Measurements from ENCODE around the gene C6orf47. TPM values are rescaled to one million over a fixed set of nuclear protein-coding genes. Genes with fewer than 3 reads are reported as not detected.
A peak's percentile ranks its signal among the peaks of the same experiment; 100 is the strongest.

C6orf47 gene
- total and polyA plus RNA-seq, 7 donors = 13.5 to 36.0 (median 19.4) TPM

GRCh38 chr6:31664790-31665500 is 4.4 kb upstream of the C6orf47 start, which contains the start of gene GPANK1:
Gene GPANK1 (minus strand): TSS chr6:31664997. CDS start chr6:31664478, 519 bp downstream.
- H3K27ac ChIP-seq = peak within 1 kb of the TSS; percentile 97
- peak; percentile 69 to 80 (median 74) for ATAC-seq
- TF ChIP-seq, protein P1, sequence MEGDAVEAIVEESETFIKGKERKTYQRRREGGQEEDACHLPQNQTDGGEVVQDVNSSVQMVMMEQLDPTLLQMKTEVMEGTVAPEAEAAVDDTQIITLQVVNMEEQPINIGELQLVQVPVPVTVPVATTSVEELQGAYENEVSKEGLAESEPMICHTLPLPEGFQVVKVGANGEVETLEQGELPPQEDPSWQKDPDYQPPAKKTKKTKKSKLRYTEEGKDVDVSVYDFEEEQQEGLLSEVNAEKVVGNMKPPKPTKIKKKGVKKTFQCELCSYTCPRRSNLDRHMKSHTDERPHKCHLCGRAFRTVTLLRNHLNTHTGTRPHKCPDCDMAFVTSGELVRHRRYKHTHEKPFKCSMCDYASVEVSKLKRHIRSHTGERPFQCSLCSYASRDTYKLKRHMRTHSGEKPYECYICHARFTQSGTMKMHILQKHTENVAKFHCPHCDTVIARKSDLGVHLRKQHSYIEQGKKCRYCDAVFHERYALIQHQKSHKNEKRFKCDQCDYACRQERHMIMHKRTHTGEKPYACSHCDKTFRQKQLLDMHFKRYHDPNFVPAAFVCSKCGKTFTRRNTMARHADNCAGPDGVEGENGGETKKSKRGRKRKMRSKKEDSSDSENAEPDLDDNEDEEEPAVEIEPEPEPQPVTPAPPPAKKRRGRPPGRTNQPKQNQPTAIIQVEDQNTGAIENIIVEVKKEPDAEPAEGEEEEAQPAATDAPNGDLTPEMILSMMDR (IDR thresholded peaks at IDR 0.05) = no peak
- peaks cover 16 to 59% of the 10 kb centered on the region in 2 donors for H3K36me3 ChIP-seq (ENCODE audit: insufficient read depth in 1 of 2, low read depth in 1 of 2)
- WGBS, 3 donors = 0 to 1% (median 0%) methylated on average over 39 of the region's 39 CpGs
- no peaks in the 10 kb centered on the region for H3K9me3 ChIP-seq
- intact Hi-C loops (cut with DNase I) = loop anchor here (5.0 kb wide), 3 partner anchors 72 to 287 kb away; partner anchors contain the start of genes ATP6V1G2 (in 1 of the 2), CLIC1 (in 1 of the 2) and NFKBIL1 (in 1 of the 2)
- peak within 1 kb of the TSS; percentile 91 for H3K4me3 ChIP-seq
- H3K4me1 ChIP-seq = peaks cover 42% of the 10 kb centered on the region
- peak; percentile 89 to 95 for DNase-seq
- H3K27me3 ChIP-seq (ENCODE audit: insufficient read depth in 3 of 3, low read length in 2 of 3) = no peaks in the 10 kb centered on the region

- TF ChIP-seq, protein P1 (IDR thresholded peaks at IDR 0.05) = no peak
- Histone ChIP-seq H3K27ac (peak overlapping the region; percentile 97), H3K4me1 (peaks cover 50% of the 10 kb centered on the region), H3K9me3 (no peaks in the 10 kb centered on the region), H3K27me3 (ENCODE audit: insufficient read depth in 3 of 3, low read length in 2 of 3) (no peaks in the 10 kb centered on the region), H3K4me3 (peak overlapping the region; percentile 91), H3K36me3 (ENCODE audit: insufficient read depth in 1 of 2, low read depth in 1 of 2) (peaks cover 12 to 51% of the 10 kb centered on the region in 2 donors)
- DNase-seq (peak; percentile 46 to 72), ATAC-seq (peak in 3 of 4 donors; percentile 12 to 37 (median 19))
- intact Hi-C loops (cut with DNase I) = loop anchor here in 1 of 2 donors (5.0 kb wide), 1 partner anchor 117 kb away; the partner anchor contains the start of genes ATP6V1G2 and NFKBIL1
- WGBS, 3 donors = 10 to 13% (median 12%) methylated on average over 17 of the region's 17 CpGs
Observed at GRCh38 chr6:31663961-31664789, 3.6 kb upstream of the C6orf47 start.

DNA sequence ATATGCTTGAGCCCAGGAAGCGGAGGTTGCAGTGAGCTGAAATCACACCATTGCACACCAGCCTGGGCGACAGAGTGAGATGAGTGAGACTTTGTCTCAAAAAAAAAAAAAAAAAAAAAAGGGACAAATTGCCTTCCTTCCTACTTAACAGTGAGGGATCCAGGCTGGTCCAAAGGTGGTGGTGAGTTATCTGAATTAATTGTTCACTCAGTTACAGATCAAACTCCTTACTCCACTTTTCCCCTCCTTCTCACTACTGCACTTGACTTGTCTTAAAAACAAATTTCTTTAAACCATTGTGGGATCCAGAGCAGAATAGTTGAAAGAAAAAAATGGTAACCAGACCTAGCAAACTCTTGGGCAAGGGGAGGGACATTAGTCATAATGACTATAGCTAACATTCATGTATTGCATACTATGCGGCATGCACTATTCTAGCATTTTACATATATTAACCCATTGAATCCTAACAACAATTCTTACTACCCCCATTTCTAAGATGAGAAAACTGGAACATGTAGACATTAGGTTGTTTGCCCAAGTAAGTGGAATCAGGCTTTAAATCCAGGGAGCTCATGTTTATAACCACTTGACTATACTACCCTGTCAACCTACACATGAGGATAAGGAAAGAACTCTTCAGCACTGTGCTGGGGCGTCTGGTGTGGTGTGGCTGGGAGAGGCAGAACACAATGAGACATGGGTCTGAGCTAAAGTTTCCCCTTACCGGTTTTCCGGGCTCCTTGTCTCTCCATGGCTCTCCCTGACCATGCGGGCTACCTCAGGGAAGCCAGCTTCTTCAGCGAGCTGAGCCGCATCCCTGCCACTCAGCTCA is 2.8 kb upstream of the C6orf47 start:
- H3K27ac ChIP-seq = peak overlapping the region; percentile 97
- DNase-seq = no peak
- H3K9me3 ChIP-seq = no peaks in the 10 kb centered on the region
- H3K36me3 ChIP-seq (ENCODE audit: insufficient read depth in 1 of 2, low read depth in 1 of 2) = peaks cover 5 to 43% of the 10 kb centered on the region in 2 donors
- ATAC-seq = no peak
- TF ChIP-seq, protein P1 (IDR thresholded peaks at IDR 0.05) = no peak
- H3K27me3 ChIP-seq (ENCODE audit: insufficient read depth in 3 of 3, low read length in 2 of 3) = no peaks in the 10 kb centered on the region
- peak overlapping the region; percentile 91 for H3K4me3 ChIP-seq
- intact Hi-C loops (cut with DNase I) = loop anchor here in 1 of 2 donors (5.0 kb wide), 1 partner anchor 116 kb away; the partner anchor contains the start of genes ATP6V1G2 and NFKBIL1
- H3K4me1 ChIP-seq = peaks cover 58% of the 10 kb centered on the region
- 51 to 57% (median 51%) methylated on average over 9 of the region's 9 CpGs for WGBS, 3 donors

DNA sequence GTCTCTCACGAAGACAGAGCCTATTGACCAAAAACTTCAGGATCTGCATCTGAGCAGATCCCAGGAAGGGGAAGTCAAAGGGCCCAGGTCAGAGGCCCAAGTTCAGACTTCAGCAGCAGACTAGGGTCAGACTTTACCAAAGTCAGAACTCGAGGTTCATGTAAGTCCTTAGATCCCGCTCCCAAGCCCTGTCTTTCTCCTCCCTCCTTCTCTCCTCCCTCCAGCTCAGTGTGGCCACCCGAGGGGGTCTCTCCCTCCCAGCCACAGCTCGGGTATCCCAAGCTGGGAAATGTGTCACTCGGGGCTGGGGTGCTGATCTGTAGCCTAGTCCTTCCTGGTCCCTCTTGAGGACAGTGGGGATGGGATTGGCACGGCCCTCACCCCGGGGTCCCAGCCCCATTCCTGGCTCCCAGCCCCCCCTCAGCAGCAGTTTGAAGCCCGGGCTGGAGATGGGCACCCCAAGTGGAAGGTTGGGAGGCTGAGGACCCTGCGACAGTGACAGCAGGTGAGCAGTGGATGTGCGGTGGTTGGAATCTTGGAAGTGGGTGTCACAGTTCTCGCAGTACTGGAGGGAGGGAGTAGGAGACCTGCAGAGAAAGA is 1.6 kb upstream of the C6orf47 start:
- ATAC-seq = no peak
- TF ChIP-seq, protein P1 (IDR thresholded peaks at IDR 0.05) = no peak
- intact Hi-C loops (cut with DNase I) = loop anchor here in 1 of 2 donors (5.0 kb wide), 1 partner anchor 115 kb away; the partner anchor contains the start of genes ATP6V1G2 and NFKBIL1
- WGBS, 3 donors = 89 to 91% (median 90%) methylated on average over 11 to 12 of the region's 12 CpGs
- Histone ChIP-seq H3K9me3 (no peaks in the 10 kb centered on the region), H3K4me1 (peaks cover 59% of the 10 kb centered on the region), H3K27ac (no peak overlapping the region), H3K27me3 (ENCODE audit: insufficient read depth in 3 of 3, low read length in 2 of 3) (no peaks in the 10 kb centered on the region), H3K36me3 (ENCODE audit: insufficient read depth in 1 of 2, low read depth in 1 of 2) (peaks cover 3 to 35% of the 10 kb centered on the region in 2 donors), H3K4me3 (no peak overlapping the region)
- DNase-seq = no peak
